Measurements from ENCODE around the gene TRIM66. TPM values are rescaled to one million over a fixed set of nuclear protein-coding genes. Genes with fewer than 3 reads are reported as not detected.
A peak's percentile ranks its signal among the peaks of the same experiment; 100 is the strongest.

The TRIM66 gene
- total and polyA plus RNA-seq, 9 of the 15 experiments (the other 6 are each of a cell fraction or from before 2014, with no cell fraction given), result 1.1 to 7.3 (median 4.9) TPM

GRCh38 chr11:8690374-8691342, 8.2 kb upstream of the TRIM66 start:
- BruUV-seq (replicated peaks), result no TSS peak
- Histone ChIP-seq H3K9me1 (ENCODE audit: control insufficient read depth, insufficient read depth, low read length) (no peaks in the 10 kb centered on the region), H4K20me1 (replicated peaks; ENCODE audit: control insufficient read depth, insufficient read depth, low read length) (no peaks in the 10 kb centered on the region), H3K9me3 (replicated peaks; ENCODE audit: control insufficient read depth, insufficient read depth, low read depth, low read length) (no peaks in the 10 kb centered on the region), H3K4me2 (ENCODE audit: insufficient read depth, low read length) (peak overlapping the region; percentile 89; the same call in 1 of the 2 replicates), H3K36me3 (ENCODE audit: control insufficient read depth, insufficient read depth, low read length) (peaks cover 81% of the 10 kb centered on the region), H2AFZ (ENCODE audit: low read depth, low read length) (no peak overlapping the region), H3K9ac (ENCODE audit: insufficient read depth in 1 of 2, low read depth in 2 of 2, low read length in 2 of 2) (peak overlapping the region in 1 of 2 experiments; percentile 80; a peak in 1 of 4 replicates), H3K4me3 (no peak overlapping the region; the same call in 1 of the 2 replicates), H3K27ac (ENCODE audit: extremely low read depth, low read depth, low read length) (no peak overlapping the region; the same call in 2 of the 3 replicates), H3K27me3 (ENCODE audit: control insufficient read depth in 2 of 2, insufficient read depth in 2 of 2, low read length in 2 of 2) (no peaks in the 10 kb centered on the region), H3K4me1 (replicated peaks in 1 of 2; ENCODE audit: control insufficient read depth in 2 of 2, insufficient read depth in 2 of 2, low read length in 2 of 2) (peaks cover 13 to 14% of the 10 kb centered on the region in 2 experiments; a peak in 4 of 5 replicates), H3K79me2 (ENCODE audit: control insufficient read depth, insufficient read depth, low read length) (peaks cover 43% of the 10 kb centered on the region)
- DNase-seq (ENCODE audit: extremely low read depth in 1 of 4, low spot score in 3 of 4) (no peak), ATAC-seq (no peak), FAIRE-seq (no peak)
- WGBS (ENCODE audit: insufficient coverage, low coverage, missing lambda C conversion rate), result 76% methylated on average over 4 of the region's 4 CpGs
- in situ Hi-C loops (cut with MboI), result no loop called here
- ChIA-PET POLR2A (interaction anchor here (0.6 to 3.3 kb wide), 12 partner anchors 8 to 458 kb away, joined by 3 to 30 read pairs (median 4); partner anchors contain the start of genes RPL27A and TRIM66), CTCF (ENCODE audit: low intra/inter-chr PET ratio) (no interaction called here)
- intact Hi-C loops (cut with micrococcal nuclease), result no loop called here
- TF ChIP-seq, protein P1, sequence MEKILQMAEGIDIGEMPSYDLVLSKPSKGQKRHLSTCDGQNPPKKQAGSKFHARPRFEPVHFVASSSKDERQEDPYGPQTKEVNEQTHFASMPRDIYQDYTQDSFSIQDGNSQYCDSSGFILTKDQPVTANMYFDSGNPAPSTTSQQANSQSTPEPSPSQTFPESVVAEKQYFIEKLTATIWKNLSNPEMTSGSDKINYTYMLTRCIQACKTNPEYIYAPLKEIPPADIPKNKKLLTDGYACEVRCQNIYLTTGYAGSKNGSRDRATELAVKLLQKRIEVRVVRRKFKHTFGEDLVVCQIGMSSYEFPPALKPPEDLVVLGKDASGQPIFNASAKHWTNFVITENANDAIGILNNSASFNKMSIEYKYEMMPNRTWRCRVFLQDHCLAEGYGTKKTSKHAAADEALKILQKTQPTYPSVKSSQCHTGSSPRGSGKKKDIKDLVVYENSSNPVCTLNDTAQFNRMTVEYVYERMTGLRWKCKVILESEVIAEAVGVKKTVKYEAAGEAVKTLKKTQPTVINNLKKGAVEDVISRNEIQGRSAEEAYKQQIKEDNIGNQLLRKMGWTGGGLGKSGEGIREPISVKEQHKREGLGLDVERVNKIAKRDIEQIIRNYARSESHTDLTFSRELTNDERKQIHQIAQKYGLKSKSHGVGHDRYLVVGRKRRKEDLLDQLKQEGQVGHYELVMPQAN (IDR thresholded peaks at IDR 0.05; ENCODE audit: borderline replicate concordance), result no peak
- TF ChIP-seq, protein P2, sequence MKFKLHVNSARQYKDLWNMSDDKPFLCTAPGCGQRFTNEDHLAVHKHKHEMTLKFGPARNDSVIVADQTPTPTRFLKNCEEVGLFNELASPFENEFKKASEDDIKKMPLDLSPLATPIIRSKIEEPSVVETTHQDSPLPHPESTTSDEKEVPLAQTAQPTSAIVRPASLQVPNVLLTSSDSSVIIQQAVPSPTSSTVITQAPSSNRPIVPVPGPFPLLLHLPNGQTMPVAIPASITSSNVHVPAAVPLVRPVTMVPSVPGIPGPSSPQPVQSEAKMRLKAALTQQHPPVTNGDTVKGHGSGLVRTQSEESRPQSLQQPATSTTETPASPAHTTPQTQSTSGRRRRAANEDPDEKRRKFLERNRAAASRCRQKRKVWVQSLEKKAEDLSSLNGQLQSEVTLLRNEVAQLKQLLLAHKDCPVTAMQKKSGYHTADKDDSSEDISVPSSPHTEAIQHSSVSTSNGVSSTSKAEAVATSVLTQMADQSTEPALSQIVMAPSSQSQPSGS (CRISPR knock-in tag; IDR thresholded peaks at IDR 0.05), result no peak
- no peak for TF ChIP-seq POLR3A (IDR thresholded peaks at IDR 0.05; ENCODE audit: borderline replicate concordance, extremely low read depth, insufficient read depth, insufficient read length)
- TF ChIP-seq ZNF785 (CRISPR knock-in tag; IDR thresholded peaks at IDR 0.05), result no peak
- no peak for TF ChIP-seq CXXC5 (CRISPR knock-in tag; IDR thresholded peaks at IDR 0.05)
- TF ChIP-seq ATF1 (CRISPR knock-in tag; IDR thresholded peaks at IDR 0.05), result no peak
- TF ChIP-seq ATF1 (tag; IDR thresholded peaks at IDR 0.05), result no peak
- TF ChIP-seq ZNF407 (IDR thresholded peaks at IDR 0.05; ENCODE audit: low read depth), result no peak
- TF ChIP-seq RBM34 (IDR thresholded peaks at IDR 0.05; ENCODE audit: borderline replicate concordance, insufficient read depth, low read length), result no peak

All from K562 (cell line).